ENCODE measurements around the gene DTD1. TPM values are rescaled to one million over a fixed set of nuclear protein-coding genes. Genes with fewer than 3 reads are reported as not detected.
A peak's percentile ranks its signal among the peaks of the same experiment; 100 is the strongest.

The DTD1 gene
- total and polyA plus RNA-seq, 2 of the 13 experiments (the other 11 are each of a cell fraction or from before 2014, with no cell fraction given) = 41.2 to 79.3 TPM

GRCh38 chr20:18566892-18567738 lies 20.7 kb upstream of the DTD1 start, which contains the start of gene SMIM26 (continued):
- peak; percentile 90; the same call in 1 of the 2 replicates for TF ChIP-seq ATF5 (CRISPR knock-in tag; IDR thresholded peaks at IDR 0.05; ENCODE audit: low read depth)
- TF ChIP-seq SMARCE1 (IDR thresholded peaks at IDR 0.05; ENCODE audit: borderline replicate concordance) = no peak
- peak; percentile 86 for TF ChIP-seq ZNF639 (CRISPR knock-in tag; conservative IDR thresholded peaks at IDR 0.05)
- TF ChIP-seq, protein P1, sequence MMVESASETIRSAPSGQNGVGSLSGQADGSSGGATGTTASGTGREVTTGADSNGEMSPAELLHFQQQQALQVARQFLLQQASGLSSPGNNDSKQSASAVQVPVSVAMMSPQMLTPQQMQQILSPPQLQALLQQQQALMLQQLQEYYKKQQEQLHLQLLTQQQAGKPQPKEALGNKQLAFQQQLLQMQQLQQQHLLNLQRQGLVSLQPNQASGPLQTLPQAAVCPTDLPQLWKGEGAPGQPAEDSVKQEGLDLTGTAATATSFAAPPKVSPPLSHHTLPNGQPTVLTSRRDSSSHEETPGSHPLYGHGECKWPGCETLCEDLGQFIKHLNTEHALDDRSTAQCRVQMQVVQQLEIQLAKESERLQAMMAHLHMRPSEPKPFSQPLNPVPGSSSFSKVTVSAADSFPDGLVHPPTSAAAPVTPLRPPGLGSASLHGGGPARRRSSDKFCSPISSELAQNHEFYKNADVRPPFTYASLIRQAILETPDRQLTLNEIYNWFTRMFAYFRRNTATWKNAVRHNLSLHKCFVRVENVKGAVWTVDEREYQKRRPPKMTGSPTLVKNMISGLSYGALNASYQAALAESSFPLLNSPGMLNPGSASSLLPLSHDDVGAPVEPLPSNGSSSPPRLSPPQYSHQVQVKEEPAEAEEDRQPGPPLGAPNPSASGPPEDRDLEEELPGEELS (CRISPR knock-in tag; IDR thresholded peaks at IDR 0.05) = peak; percentile 82
- peak; percentile 93; the same call in 1 of the 2 replicates for TF ChIP-seq CC2D1A (CRISPR knock-in tag; IDR thresholded peaks at IDR 0.05)
- TF ChIP-seq ATF2 (CRISPR knock-in tag; IDR thresholded peaks at IDR 0.05) = peak; percentile 89
- TF ChIP-seq ZNF619 (CRISPR knock-in tag; IDR thresholded peaks at IDR 0.05) = peak; percentile 89
- TF ChIP-seq JUNB (CRISPR knock-in tag; IDR thresholded peaks at IDR 0.05; ENCODE audit: borderline replicate concordance) = no peak
- TF ChIP-seq ZBTB21 (CRISPR knock-in tag; IDR thresholded peaks at IDR 0.05) = peak; percentile 15
- 0 out of 2 replicates have a peak, but pooled peaks have one; percentile 74 for TF ChIP-seq REL (CRISPR knock-in tag; conservative IDR thresholded peaks at IDR 0.05)
- TF ChIP-seq SP140L (CRISPR knock-in tag; IDR thresholded peaks at IDR 0.05; ENCODE audit: borderline replicate concordance) = no peak
- peak; percentile 83 for TF ChIP-seq HDAC2 (CRISPR knock-in tag; IDR thresholded peaks at IDR 0.05)
- peak; percentile 73 for TF ChIP-seq ZNF333 (CRISPR knock-in tag; IDR thresholded peaks at IDR 0.05; ENCODE audit: borderline replicate concordance)
- TF ChIP-seq CBX1 (IDR thresholded peaks at IDR 0.05; ENCODE audit: low read depth) = peak; percentile 97
- TF ChIP-seq HNF4A (CRISPR knock-in tag; IDR thresholded peaks at IDR 0.05) = peak; percentile 36; the same call in 1 of the 2 replicates
- no peak for TF ChIP-seq ZNF207 (IDR thresholded peaks at IDR 0.05; ENCODE audit: borderline replicate concordance)
- TF ChIP-seq PRDM15 (CRISPR knock-in tag; IDR thresholded peaks at IDR 0.05) = peak; percentile 74
